PC-9 (cell line): Measurements from ENCODE around the gene AFAP1.

Experiments
- EZH2 ChIP-seq: fragments of 200-600 bp; sonication (generic); IDR thresholded peaks from 2 replicates; pipeline ENCODE4 v1.8.0; 2017; ENCODE audit warnings: antibody characterized with exemption, low read depth
- TF ChIP-seq, protein P1 (sequence below): fragments of 200-600 bp; sonication (generic); conservative IDR thresholded peaks from 2 replicates; pipeline ENCODE4 v1.6.1; 2017; ENCODE audit warnings: mixed run types, antibody characterized with exemption, mild to moderate bottlenecking, moderate library complexity

DNA sequence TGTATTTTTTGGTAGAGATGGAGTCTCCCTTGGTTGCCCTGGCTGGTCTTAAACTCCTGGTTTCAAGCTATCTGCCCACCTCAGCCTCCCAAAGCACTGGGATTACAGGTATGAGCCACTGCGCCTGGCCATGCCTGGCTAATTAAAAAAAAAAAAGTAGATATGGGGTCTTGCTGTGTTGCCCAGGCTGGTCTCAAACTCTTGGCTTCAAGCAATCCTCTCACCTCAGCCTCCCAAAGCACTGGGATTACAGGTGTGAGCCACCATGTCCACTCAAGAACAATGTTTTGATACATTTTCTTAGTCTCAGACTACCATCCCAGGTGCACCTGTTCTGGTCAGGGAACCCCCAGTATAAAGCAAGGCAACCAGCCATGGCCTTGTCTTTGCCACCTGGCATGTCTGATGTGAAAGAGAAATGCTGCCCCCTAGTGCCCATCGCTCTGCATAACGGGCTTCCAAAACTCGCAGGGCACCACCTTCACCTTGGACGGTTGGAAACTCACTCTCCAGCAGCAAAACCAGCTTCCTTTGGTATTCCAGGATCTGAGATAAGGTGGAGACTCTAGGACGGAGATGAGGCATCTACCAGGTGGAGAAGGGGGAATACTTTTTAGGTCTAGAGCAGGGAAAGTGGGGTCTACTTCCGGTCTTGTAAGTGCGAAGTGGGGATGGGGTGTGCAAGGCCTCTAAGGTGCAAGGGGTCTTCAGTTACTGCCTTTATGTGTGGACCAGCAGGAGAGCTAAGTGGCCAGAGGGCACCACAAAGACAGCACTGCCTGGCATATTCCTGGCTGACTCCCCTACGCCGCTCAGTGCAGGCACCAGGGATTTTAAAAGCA is 47.7 kb upstream of the AFAP1 start:
- TF ChIP-seq, protein P1, sequence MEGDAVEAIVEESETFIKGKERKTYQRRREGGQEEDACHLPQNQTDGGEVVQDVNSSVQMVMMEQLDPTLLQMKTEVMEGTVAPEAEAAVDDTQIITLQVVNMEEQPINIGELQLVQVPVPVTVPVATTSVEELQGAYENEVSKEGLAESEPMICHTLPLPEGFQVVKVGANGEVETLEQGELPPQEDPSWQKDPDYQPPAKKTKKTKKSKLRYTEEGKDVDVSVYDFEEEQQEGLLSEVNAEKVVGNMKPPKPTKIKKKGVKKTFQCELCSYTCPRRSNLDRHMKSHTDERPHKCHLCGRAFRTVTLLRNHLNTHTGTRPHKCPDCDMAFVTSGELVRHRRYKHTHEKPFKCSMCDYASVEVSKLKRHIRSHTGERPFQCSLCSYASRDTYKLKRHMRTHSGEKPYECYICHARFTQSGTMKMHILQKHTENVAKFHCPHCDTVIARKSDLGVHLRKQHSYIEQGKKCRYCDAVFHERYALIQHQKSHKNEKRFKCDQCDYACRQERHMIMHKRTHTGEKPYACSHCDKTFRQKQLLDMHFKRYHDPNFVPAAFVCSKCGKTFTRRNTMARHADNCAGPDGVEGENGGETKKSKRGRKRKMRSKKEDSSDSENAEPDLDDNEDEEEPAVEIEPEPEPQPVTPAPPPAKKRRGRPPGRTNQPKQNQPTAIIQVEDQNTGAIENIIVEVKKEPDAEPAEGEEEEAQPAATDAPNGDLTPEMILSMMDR, result peak; percentile 90
- TF ChIP-seq EZH2, result no peak
